HepG2 (cell line): ENCODE measurements around the gene UCMA. TPM values are rescaled to one million over a fixed set of nuclear protein-coding genes. Genes with fewer than 3 reads are reported as not detected.

Source experiments
- ATAC-seq: fragments of 200-7000 bp; cut with Tn5 transposase; 3 replicates; pipeline ENCODE4 v1.9.1; 2020; ENCODE audit warnings: mild to moderate bottlenecking, moderate library complexity
- BruUV-seq: library from RNA; stranded (reverse); fragments of 400-500 nt; replicated peaks from 2 replicates; lab custom pipeline; 2021; lab: Mats Ljungman, UMichigan
- CTCF ChIA-PET: fragments of 300-600 bp; formaldehyde crosslinking; extraction: SDS; loops from one replicate; lab custom pipeline; 2021; ENCODE audit warnings: low total read pairs, inconsistent platforms, low intra/inter-chr PET ratio; lab: Yijun Ruan, JAX
- POLR2A ChIA-PET: fragments of 350-600 bp; sonication (Branson Sonifier 250); formaldehyde crosslinking; loops from one replicate; lab custom pipeline; 2020; ENCODE audit warnings: antibody characterized with exemption, inconsistent platforms; lab: Yijun Ruan, JAX
- DNase-seq: peaks from one replicate; pipeline ENCODE4 v3.0.0-alpha.2; 2015; ENCODE audit warnings: low spot score
- FAIRE-seq: peaks from 3 replicates; lab custom pipeline; 2011; peaks lifted over from hg19 to GRCh38; lab: Jason Lieb, UNC
- H2AFZ ChIP-seq: one replicate; pipeline ENCODE4 v1.6.1; 2011; ENCODE audit warnings: low read length, inconsistent platforms
- H3K27ac ChIP-seq: fragments of 300-600 bp; 3 replicates; pipeline ENCODE4 v1.8.0; 2011; ENCODE audit warnings: mixed run types, mild to moderate bottlenecking, mixed read lengths, low read length, inconsistent platforms; ENCODE audit not compliant: insufficient read depth; ENCODE audit errors: extremely low read length
- H3K27me3 ChIP-seq, 2 experiments: fragments of 200-600 bp in 1 of 2; 2 replicates in 1 of 2; 3 replicates in 1 of 2; pipeline versions ENCODE4 v1.6.0 to v1.8.0; 2011; ENCODE audit warnings: low read length in 2 of 2, mild to moderate bottlenecking in 2 of 2, moderate library complexity in 2 of 2, inconsistent platforms in 1 of 2; ENCODE audit not compliant: insufficient read depth in 2 of 2, control insufficient read depth in 1 of 2
- H3K36me3 ChIP-seq, 2 experiments: fragments of 200-600 bp in 1 of 2; replicated peaks in 1 of 2; 2 replicates in 1 of 2; 3 replicates in 1 of 2; pipeline versions ENCODE4 v1.5.1 to v1.8.0; 2011; ENCODE audit warnings: low read length in 2 of 2, inconsistent platforms in 1 of 2; ENCODE audit not compliant: insufficient read depth in 2 of 2, control insufficient read depth in 1 of 2
- H3K4me1 ChIP-seq: 2 replicates; pipeline ENCODE4 v1.5.1; 2012; ENCODE audit warnings: low read length, inconsistent platforms; ENCODE audit not compliant: insufficient read depth
- H3K4me2 ChIP-seq: 2 replicates; pipeline ENCODE4 v1.6.0; 2011; ENCODE audit warnings: low read depth, low read length, inconsistent platforms
- H3K4me3 ChIP-seq, 3 experiments: fragments of 200-600 bp in 1 of 3; sonication (generic), shearing (Covaris generic) in 1 of 3; replicated peaks in 1 of 3; 2 replicates each; pipeline ENCODE4 v1.5.1; 2011 to 2016; ENCODE audit warnings: low read length in 3 of 3, inconsistent platforms in 2 of 3, low read depth in 2 of 3, mild to moderate bottlenecking in 2 of 3, control low read depth in 1 of 3, mixed read lengths in 1 of 3; ENCODE audit not compliant: insufficient read depth in 1 of 3
- H3K79me2 ChIP-seq: one replicate; pipeline ENCODE4 v1.6.1; 2011; ENCODE audit warnings: low read length, inconsistent platforms; ENCODE audit not compliant: insufficient read depth
- H3K9ac ChIP-seq: 2 replicates; pipeline ENCODE4 v1.6.0; 2011; ENCODE audit warnings: mild to moderate bottlenecking, low read depth, low read length, inconsistent platforms; ENCODE audit not compliant: insufficient read depth
- H3K9me3 ChIP-seq: 2 replicates; pipeline ENCODE4 v1.5.1; 2012; ENCODE audit warnings: mild to moderate bottlenecking, low read length
- H4K20me1 ChIP-seq: 2 replicates; pipeline ENCODE4 v1.6.0; 2011; ENCODE audit warnings: inconsistent platforms, mild to moderate bottlenecking, low read length, moderate library complexity; ENCODE audit not compliant: insufficient read depth
- CBX2 ChIP-seq, 2 experiments: fragments of 200-600 bp in 1 of 2; sonication (generic); formaldehyde crosslinking in 1 of 2; IDR thresholded peaks; 2 replicates each; pipeline versions ENCODE4 v1.7.0 to v1.8.1; 2018 to 2022; ENCODE audit warnings: low read depth in 2 of 2, low read length in 1 of 2, mild to moderate bottlenecking in 1 of 2, missing genetic modification reagents in 1 of 2
- CEBPZ ChIP-seq: IDR thresholded peaks from 2 replicates; pipeline ENCODE4 v1.6.1; 2012; ENCODE audit warnings: low read length, improper control_type of control experiment
- NFATC3 ChIP-seq: sonication (generic); formaldehyde crosslinking; IDR thresholded peaks from 2 replicates; pipeline ENCODE4 v1.5.1; 2020; ENCODE audit warnings: mild to moderate bottlenecking, missing genetic modification reagents
- NR1H2 ChIP-seq: sonication (generic); formaldehyde crosslinking; IDR thresholded peaks from 2 replicates; pipeline ENCODE4 v1.8.1; 2022; ENCODE audit warnings: low read depth, missing genetic modification reagents, borderline replicate concordance
- NR2F2 ChIP-seq: IDR thresholded peaks from 2 replicates; pipeline ENCODE4 v1.6.1; 2012; ENCODE audit warnings: low read depth, inconsistent platforms, borderline replicate concordance
- RARA ChIP-seq: IDR thresholded peaks from 2 replicates; pipeline ENCODE4 v1.6.1; 2016; ENCODE audit warnings: missing genetic modification reagents, missing compliant biosample characterization
- SKI ChIP-seq: fragments of 450-650 bp; IDR thresholded peaks from one replicate; pipeline ENCODE4 v1.6.1; 2018; ENCODE audit warnings: mild to moderate bottlenecking; ENCODE audit not compliant: partially characterized antibody
- ZBTB40 ChIP-seq, 2 experiments: fragments of 450-650 bp in 1 of 2; sonication (generic) in 1 of 2; formaldehyde crosslinking in 1 of 2; IDR thresholded peaks; 2 replicates each; pipeline versions ENCODE4 v1.6.1 to v1.8.0; 2016 to 2022; ENCODE audit warnings: antibody characterized with exemption in 1 of 2, mild to moderate bottlenecking in 1 of 2, missing genetic modification reagents in 1 of 2
- ZNF572 ChIP-seq: sonication (generic); formaldehyde crosslinking; IDR thresholded peaks from 2 replicates; pipeline ENCODE4 v1.5.1; 2020; ENCODE audit warnings: mild to moderate bottlenecking, missing genetic modification reagents
- ZNF761 ChIP-seq: sonication (generic); formaldehyde crosslinking; conservative IDR thresholded peaks from 2 replicates; pipeline ENCODE4 v1.4.0; 2020; ENCODE audit warnings: mild to moderate bottlenecking, missing genetic modification reagents
- WGBS: methylation state at CpG from one replicate; pipeline ENCODE4 v1.1.6; 2017; ENCODE audit warnings: low lambda C conversion rate; 5-methylcytosine and 5-hydroxymethylcytosine counted together
- in situ Hi-C: cut with HindIII; loops from 2 replicates; pipeline ENCODE4 v1.10.0; 2017; ENCODE audit warnings: low pct_unique_long_range_greater_than_20kb; ENCODE audit not compliant: extremely low pct_ligation_motif_present
- intact Hi-C: fragments of 100-400 bp; cut with micrococcal nuclease; formaldehyde crosslinking; loops from one replicate; pipeline ENCODE4 v1.10.0; 2022; ENCODE audit not compliant: unreplicated experiment
- polyA plus RNA-seq, 8 experiments: library from polyadenylated mRNA; depleted of rRNA in 3 of 8; stranded (reverse) in 7 of 8; unstranded in 1 of 8; fragments of >200 nt; fragmentation: Illumina TruSeq in 4 of 8; extraction: Trizol in 4 of 8; gene quantifications; 2 replicates each; pipeline versions ENCODE4 v1.2.1 to v1.2.3, GENCODE V29; 2011 to 2016; ENCODE audit warnings: low read depth in 4 of 8, missing spikeins in 1 of 8, mixed read lengths in 1 of 8; ENCODE audit not compliant: insufficient read depth in 1 of 8
- total RNA-seq, 5 experiments: library from RNA; depleted of rRNA; stranded (reverse); fragments of >200 nt; fragmentation: Illumina TruSeq; extraction: Trizol; gene quantifications; 2 replicates each; pipeline ENCODE4 v1.2.3, GENCODE V29; 2016; ENCODE audit warnings: low read depth in 1 of 5

The UCMA gene
- total and polyA plus RNA-seq, 2 of the 13 experiments (the other 11 are each of a cell fraction or from before 2014, with no cell fraction given): not detected

DNA sequence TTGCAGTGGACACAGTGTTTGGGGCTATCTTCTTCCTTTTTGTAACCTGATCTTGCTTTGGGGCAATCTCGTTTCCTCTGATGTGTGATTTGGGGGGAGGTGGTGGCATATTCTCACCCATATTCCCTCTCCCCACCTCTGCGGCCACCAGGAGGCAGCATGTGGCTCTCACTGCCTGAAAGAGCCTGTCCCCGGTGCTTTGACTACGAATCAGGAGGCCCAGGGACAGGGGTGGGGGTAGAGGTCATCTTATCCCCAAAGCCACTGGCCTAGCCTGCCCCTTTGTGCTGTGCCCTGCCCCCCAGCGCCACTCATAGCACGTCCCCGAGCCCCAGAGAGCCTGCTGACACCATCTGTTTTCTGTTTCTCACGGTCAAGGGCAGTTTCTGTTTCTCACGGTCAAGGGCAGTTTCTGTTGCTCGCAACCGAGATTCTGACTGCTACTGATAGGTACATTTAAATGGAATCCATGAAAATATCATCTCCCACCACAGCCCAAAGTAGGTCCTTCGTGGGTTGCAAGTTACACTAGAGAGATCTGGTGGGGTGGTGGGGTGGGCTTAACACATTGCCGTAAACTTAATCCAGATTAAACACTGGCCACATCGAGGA lies 37.5 kb upstream of the UCMA start:
- H3K4me2 ChIP-seq: peak overlapping the region; percentile 92
- DNase-seq (peak; percentile 77), ATAC-seq (peak; percentile 94), FAIRE-seq (peak; percentile 83)
- ChIA-PET POLR2A (interaction anchor here (0.6 to 6.0 kb wide), 7 partner anchors 9 to 78 kb away, joined by 3 to 109 read pairs (median 5); partner anchors contain the start of gene PHYH), CTCF (interaction anchor here (0.7 to 2.7 kb wide), 4 partner anchors 28 to 132 kb away, joined by 3 to 37 read pairs (median 7); partner anchors contain the start of gene PHYH)
- peaks cover 25% of the 10 kb centered on the region for H3K4me1 ChIP-seq
- no TSS peak for BruUV-seq
- no peaks in the 10 kb centered on the region for H3K36me3 ChIP-seq
- no peaks in the 10 kb centered on the region for H3K27me3 ChIP-seq
- intact Hi-C loops: loop anchor here (1.0 to 10.0 kb wide), 5 partner anchors 31 to 167 kb away; partner anchors contain the start of genes OPTN and SEPHS1
- H3K79me2 ChIP-seq: no peaks in the 10 kb centered on the region
- 0% methylated on average over 12 of the region's 14 CpGs for WGBS
- peak overlapping the region; percentile 57 for H3K9ac ChIP-seq
- peak overlapping the region; percentile 59 to 71 (median 66) for H3K4me3 ChIP-seq
- in situ Hi-C loops: no loop called here
- no peaks in the 10 kb centered on the region for H4K20me1 ChIP-seq
- H3K9me3 ChIP-seq: no peaks in the 10 kb centered on the region
- H2AFZ ChIP-seq: peak overlapping the region; percentile 88
- H3K27ac ChIP-seq: peak overlapping the region; percentile 64
- TF ChIP-seq SKI (peak; percentile 27), ZNF761 (peak; percentile 83), ZNF572 (CRISPR knock-in tag) (no peak), CBX2 (IDR thresholded peaks at IDR 0.05; ENCODE audit: low read depth, low read length) (no peak), CBX2 (CRISPR knock-in tag; IDR thresholded peaks at IDR 0.05; ENCODE audit: low read depth) (no peak), ZBTB40 (IDR thresholded peaks at IDR 0.05) (no peak), ZBTB40 (CRISPR knock-in tag; IDR thresholded peaks at IDR 0.05) (no peak; the same call in 1 of the 2 replicates), NR1H2 (CRISPR knock-in tag) (no peak), CEBPZ (no peak), NR2F2 (peak; percentile 65; the same call in 1 of the 2 replicates), RARA (CRISPR knock-in tag) (peak; percentile 73), NFATC3 (CRISPR knock-in tag) (no peak)
